NT2/D1 (cell line): ENCODE data around the gene PPM1H.

Experiments
- DNase-seq: peaks from one replicate; pipeline ENCODE4 v3.0.0-alpha.2; 2011; ENCODE audit warnings: low read depth, low spot score
- H3K27me3 ChIP-seq: 2 replicates; pipeline ENCODE4 v1.6.0; 2011; ENCODE audit warnings: mild to moderate bottlenecking; ENCODE audit not compliant: insufficient read length, insufficient read depth
- H3K36me3 ChIP-seq: 2 replicates; pipeline ENCODE4 v1.6.1; 2011; ENCODE audit warnings: mild to moderate bottlenecking, low read length, mixed read lengths; ENCODE audit not compliant: insufficient read depth, insufficient read length
- H3K4me1 ChIP-seq: 2 replicates; pipeline ENCODE4 v1.5.1; 2011; ENCODE audit not compliant: insufficient read depth, insufficient read length
- H3K4me3 ChIP-seq: 2 replicates; pipeline ENCODE4 v1.5.1; 2011; ENCODE audit warnings: low read depth; ENCODE audit not compliant: insufficient read length
- H3K9ac ChIP-seq: 2 replicates; pipeline ENCODE4 v1.6.0; 2011; ENCODE audit warnings: low read depth; ENCODE audit not compliant: insufficient read length
- H3K9me3 ChIP-seq: 2 replicates; pipeline ENCODE4 v1.5.1; 2011; ENCODE audit warnings: mild to moderate bottlenecking, low read length; ENCODE audit not compliant: insufficient read depth
- SUZ12 ChIP-seq: IDR thresholded peaks from 2 replicates; pipeline ENCODE4 v1.6.1; 2011; ENCODE audit not compliant: insufficient read length, insufficient read depth; ENCODE audit errors: extremely low read depth
- YY1 ChIP-seq: IDR thresholded peaks from 2 replicates; pipeline ENCODE4 v1.6.1; 2011; ENCODE audit not compliant: insufficient read length, insufficient read depth
- ZNF274 ChIP-seq: IDR thresholded peaks from 2 replicates; pipeline ENCODE4 v1.6.1; 2011; ENCODE audit warnings: mild to moderate bottlenecking, low read depth, low read length

Gene PPM1H, protein sequence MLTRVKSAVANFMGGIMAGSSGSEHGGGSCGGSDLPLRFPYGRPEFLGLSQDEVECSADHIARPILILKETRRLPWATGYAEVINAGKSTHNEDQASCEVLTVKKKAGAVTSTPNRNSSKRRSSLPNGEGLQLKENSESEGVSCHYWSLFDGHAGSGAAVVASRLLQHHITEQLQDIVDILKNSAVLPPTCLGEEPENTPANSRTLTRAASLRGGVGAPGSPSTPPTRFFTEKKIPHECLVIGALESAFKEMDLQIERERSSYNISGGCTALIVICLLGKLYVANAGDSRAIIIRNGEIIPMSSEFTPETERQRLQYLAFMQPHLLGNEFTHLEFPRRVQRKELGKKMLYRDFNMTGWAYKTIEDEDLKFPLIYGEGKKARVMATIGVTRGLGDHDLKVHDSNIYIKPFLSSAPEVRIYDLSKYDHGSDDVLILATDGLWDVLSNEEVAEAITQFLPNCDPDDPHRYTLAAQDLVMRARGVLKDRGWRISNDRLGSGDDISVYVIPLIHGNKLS

DNA sequence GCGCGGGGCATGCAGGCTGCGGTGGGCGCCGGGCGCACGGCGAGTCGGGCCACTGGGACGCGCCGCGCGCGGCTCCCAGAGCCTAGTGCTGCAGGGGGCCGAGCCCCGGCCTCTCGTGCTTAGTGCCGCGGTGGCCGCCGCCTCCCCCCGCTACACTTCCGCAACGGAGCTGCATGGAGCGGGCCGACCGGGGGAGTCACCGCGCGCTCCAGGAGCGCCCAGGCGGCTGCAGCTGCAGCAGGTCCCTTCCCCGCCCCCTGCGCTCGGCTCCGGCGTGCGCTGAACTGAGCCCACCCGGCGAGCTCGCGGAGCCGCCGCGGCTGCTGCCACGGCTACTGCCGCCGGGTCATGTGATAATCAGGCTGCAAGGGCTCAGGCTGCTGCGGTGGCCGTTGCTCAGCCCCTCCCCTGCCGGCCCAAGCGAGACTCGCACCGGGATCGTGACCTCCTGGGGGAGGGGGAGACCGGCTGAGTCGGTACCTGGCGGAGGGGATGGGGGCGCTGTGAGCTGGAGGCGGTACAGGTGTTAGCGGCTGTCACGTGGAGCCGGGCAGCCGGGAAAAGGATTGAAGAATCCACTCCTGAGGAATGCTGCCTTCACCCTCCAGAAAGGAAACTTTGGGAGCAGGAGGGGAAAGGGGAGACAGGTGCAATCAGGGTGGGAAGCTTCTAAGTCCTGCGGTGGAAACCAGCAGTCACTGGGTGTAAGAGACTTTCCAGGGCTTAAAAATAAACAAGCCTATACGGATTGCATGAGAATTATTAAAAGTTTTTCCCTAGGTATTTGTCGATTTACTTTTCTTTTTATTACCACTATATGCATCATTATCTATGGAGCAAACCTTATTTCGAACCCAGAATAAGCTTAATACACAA, at the start of gene PPM1H:
TSS of gene PPM1H (minus strand) at position 352 of the 876 bp plus-strand sequence. CDS start 414 bp downstream, outside the sequence.
- Histone ChIP-seq H3K9me3 (no peaks in the 10 kb centered on the region), H3K4me1 (no peaks in the 10 kb centered on the region), H3K36me3 (no peaks in the 10 kb centered on the region), H3K4me3 (peak within 1 kb of the TSS; percentile 83), H3K27me3 (peaks cover 18% of the 10 kb centered on the region), H3K9ac (peak within 1 kb of the TSS; percentile 90)
- peak; percentile 91 for DNase-seq
- no peak for TF ChIP-seq ZNF274

DNA sequence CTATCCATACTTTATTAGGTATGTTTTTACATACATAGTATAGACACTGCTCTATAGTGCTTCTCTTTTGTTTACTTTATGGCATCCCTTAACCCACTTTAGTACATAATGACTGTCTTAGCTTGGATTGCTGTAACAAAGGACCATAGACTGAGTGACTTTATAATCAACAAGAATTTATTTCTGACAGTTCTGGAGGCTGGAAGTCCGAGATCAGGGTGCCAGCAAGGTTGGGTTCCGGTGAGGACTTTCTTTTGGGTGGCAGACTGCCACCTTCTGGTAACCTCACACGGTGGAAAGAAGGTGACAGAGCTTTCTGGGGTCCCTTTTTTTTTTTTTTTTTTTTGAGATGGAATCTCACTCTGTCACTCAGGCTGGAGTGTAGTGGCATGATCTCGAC, 48.6 kb upstream of the PPM1H start:
- no peaks in the 10 kb centered on the region for H3K4me1 ChIP-seq
- no peak for TF ChIP-seq ZNF274
- no peak for TF ChIP-seq SUZ12
- no peak for TF ChIP-seq YY1
- H3K9ac ChIP-seq = no peak overlapping the region
- DNase-seq = no peak
- no peaks in the 10 kb centered on the region for H3K9me3 ChIP-seq
- no peaks in the 10 kb centered on the region for H3K36me3 ChIP-seq
- H3K27me3 ChIP-seq = no peaks in the 10 kb centered on the region
- no peak overlapping the region for H3K4me3 ChIP-seq

DNA sequence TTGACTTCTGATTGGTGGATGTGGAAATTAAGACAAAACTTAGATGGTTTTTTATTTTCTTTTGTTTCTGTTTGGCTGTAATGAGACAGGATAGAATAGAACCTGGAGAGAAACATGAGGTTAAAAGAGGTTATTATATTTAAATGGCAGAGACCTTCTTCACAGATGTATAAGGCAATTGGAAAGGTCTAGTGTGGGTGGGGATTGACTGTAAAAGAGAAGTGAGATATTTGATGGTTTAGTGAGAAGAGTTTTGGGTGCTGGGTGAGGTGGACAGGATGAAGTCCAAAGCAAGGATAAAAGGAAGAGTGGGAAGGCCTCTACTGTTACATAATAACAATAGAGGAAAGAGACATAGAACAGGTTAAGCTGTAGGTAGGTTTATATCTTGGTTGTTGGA, 43.8 kb upstream of the PPM1H start:
- H3K27me3 ChIP-seq = no peaks in the 10 kb centered on the region
- no peak for TF ChIP-seq YY1
- no peak for TF ChIP-seq SUZ12
- TF ChIP-seq ZNF274 = no peak
- no peak overlapping the region for H3K4me3 ChIP-seq
- H3K9me3 ChIP-seq = no peaks in the 10 kb centered on the region
- H3K36me3 ChIP-seq = no peaks in the 10 kb centered on the region
- H3K9ac ChIP-seq = no peak overlapping the region
- DNase-seq = no peak
- no peaks in the 10 kb centered on the region for H3K4me1 ChIP-seq

DNA sequence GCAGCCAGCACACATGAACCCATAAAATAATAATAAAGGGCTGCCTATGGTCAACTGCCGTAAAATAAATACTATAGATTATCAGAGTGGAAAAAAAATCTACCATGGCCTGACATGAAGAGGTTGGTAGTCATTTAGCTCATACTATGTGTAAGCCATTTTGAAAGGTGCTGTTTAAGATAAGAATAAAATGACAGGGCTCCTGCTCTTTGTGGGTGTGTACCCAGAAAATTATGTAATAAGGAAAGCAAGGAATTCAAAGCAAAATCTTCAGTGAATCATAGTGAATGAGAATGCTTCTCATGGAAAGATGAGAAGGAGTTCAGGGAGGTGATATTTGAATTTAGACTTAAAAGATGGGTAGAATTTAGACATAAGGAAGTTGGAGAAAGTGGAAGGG, 42.9 kb upstream of the PPM1H start:
- Histone ChIP-seq H3K9me3 (no peaks in the 10 kb centered on the region), H3K36me3 (no peaks in the 10 kb centered on the region), H3K9ac (no peak overlapping the region), H3K4me3 (no peak overlapping the region), H3K27me3 (no peaks in the 10 kb centered on the region), H3K4me1 (no peaks in the 10 kb centered on the region)
- no peak for TF ChIP-seq ZNF274
- no peak for TF ChIP-seq YY1
- TF ChIP-seq SUZ12 = no peak
- DNase-seq = no peak

DNA sequence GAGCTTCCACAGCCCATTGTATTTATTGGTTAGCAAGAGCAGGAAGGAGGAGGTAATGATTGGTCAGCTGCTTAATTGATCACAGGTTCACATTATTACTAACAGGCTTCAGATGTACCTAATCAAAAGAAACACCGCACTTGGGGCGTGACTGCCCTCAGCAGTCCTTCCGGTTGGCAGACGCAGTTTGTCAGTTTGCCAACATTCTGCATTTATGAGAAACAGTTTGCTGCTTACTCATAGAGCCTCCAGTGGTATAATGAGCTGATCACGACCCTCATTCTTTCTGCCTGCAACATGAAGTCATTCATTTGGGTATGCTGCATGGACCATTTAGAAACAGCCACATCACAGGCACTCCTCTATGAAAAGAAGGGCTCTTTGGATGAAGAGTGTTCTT, 42.5 kb upstream of the PPM1H start:
- H3K4me1 ChIP-seq = no peaks in the 10 kb centered on the region
- no peak overlapping the region for H3K4me3 ChIP-seq
- no peak overlapping the region for H3K9ac ChIP-seq
- no peak for DNase-seq
- H3K27me3 ChIP-seq = no peaks in the 10 kb centered on the region
- H3K9me3 ChIP-seq = no peaks in the 10 kb centered on the region
- H3K36me3 ChIP-seq = no peaks in the 10 kb centered on the region
- TF ChIP-seq SUZ12 = no peak
- no peak for TF ChIP-seq YY1
- TF ChIP-seq ZNF274 = no peak

DNA sequence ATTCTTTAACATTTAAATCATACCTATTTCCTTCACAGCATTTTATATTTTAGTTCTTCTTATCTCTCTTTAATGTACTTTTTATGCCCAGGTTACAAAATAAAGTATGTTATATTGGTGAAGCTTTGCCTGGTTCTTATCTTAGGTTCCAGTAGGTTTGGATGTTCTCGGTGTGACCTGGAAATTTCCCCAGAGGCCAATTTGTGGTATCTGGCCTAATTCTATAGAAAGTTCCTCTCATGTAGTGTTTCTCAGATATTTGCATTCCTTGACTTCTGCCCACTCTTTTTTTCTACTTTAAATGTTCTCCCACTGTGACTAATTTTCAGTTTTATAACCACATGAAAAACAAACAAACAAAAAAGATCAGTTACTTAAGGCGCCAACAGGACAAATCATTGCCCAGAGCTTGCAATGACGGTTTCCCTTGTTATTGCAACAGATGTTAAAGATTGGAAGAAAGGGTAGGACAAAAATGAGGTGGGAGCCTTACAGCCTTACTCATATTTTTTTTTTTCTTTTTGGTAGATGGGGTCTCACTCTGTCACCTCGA, 41.2 kb upstream of the PPM1H start:
- Histone ChIP-seq H3K4me3 (no peak overlapping the region), H3K4me1 (no peaks in the 10 kb centered on the region)
- DNase-seq = no peak

More for the DNA sequence above, 41.2 kb upstream of the PPM1H start:
- no peaks in the 10 kb centered on the region for H3K36me3 ChIP-seq
- H3K9ac ChIP-seq = no peak overlapping the region
- H3K27me3 ChIP-seq = no peaks in the 10 kb centered on the region
- TF ChIP-seq ZNF274 (no peak), YY1 (no peak), SUZ12 (no peak)
- H3K9me3 ChIP-seq = no peaks in the 10 kb centered on the region
